ENCODE measurements around the gene ABI2. TPM values are rescaled to one million over a fixed set of nuclear protein-coding genes. Genes with fewer than 3 reads are reported as not detected.

The ABI2 gene
- total RNA-seq, 3 donors from 2014 or later (not counting 1 experiment from before 2014, with no cell fraction given), result 20.7 to 23.6 (median 21.0) TPM

DNA sequence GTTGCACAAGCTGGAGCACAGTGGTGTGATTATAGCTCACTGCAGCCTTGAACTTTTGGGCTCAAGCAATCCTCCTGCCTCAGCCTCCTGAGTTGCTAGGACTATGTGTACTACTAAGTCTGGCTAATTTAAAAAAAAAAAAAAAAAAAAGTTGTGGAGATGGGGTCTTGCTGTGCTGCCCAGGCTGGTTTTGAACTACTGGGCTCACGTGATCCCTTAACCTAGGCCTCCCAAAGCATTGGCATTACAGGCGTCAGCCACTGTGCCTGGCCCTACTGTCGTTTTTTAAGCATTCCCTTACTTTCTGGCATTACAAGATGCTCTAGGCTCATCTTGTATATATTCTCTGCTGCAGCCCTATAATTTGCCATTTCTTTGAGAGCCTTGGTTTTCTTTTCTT lies 118.6 kb downstream of the ABI2 start:
- TF ChIP-seq CTCF (IDR thresholded peaks at IDR 0.05), result no peak
- Histone ChIP-seq H3K9me3 (ENCODE audit: control insufficient read depth, insufficient read depth, low read length) (no peaks in the 10 kb centered on the region), H3K36me3 (ENCODE audit: control insufficient read depth, insufficient read depth, low read length) (no peaks in the 10 kb centered on the region), H3K27me3 (ENCODE audit: control insufficient read depth, insufficient read depth, low read length) (no peaks in the 10 kb centered on the region), H3K27ac (ENCODE audit: low read length) (no peak overlapping the region), H3K4me1 (ENCODE audit: control insufficient read depth, insufficient read depth, low read length) (no peaks in the 10 kb centered on the region), H3K4me3 (ENCODE audit: low read length) (no peak overlapping the region)
- Mint-ChIP-seq H3K9me3 (no peaks in the 10 kb centered on the region), H3K27me3 (ENCODE audit: low read depth in 2 of 2) (no peaks in the 10 kb centered on the region), H3K4me1 (no peaks in the 10 kb centered on the region), H3K36me3 (no peaks in the 10 kb centered on the region), H3K4me3 (no peak overlapping the region), H3K27ac (no peak overlapping the region)
- 91% methylated on average over 3 of the region's 3 CpGs for WGBS (ENCODE audit: insufficient coverage)
- DNase-seq (no peak), ATAC-seq (no peak)
- intact Hi-C loops (cut with micrococcal nuclease), result no loop called here

DNA sequence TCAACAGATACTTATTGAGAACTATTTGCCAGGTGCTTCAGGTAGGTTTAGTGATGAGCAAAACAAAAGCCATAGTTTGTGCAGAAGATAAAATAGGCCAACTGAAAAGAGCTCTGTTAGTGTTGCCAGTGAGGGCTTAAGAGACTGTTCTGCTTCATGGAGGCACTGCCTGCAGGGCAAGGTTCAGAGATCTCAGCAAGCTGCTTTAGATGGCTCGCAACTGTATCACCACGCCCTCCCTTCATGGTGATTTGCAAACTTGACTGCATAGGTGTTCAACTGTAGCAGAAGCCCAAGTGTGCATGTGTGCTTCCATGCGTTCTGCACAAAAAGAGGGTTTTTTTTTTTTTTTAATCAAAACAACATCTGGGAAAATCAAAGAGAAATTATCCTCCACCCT lies 122.4 kb downstream of the ABI2 start:
- intact Hi-C loops (cut with micrococcal nuclease), result loop anchor here (5.0 kb wide), 1 partner anchor 223 kb away; no protein-coding TSS in a partner anchor
- Histone ChIP-seq H3K4me1 (ENCODE audit: control insufficient read depth, insufficient read depth, low read length) (no peaks in the 10 kb centered on the region), H3K9me3 (ENCODE audit: control insufficient read depth, insufficient read depth, low read length) (no peaks in the 10 kb centered on the region), H3K27ac (ENCODE audit: low read length) (no peak overlapping the region), H3K36me3 (ENCODE audit: control insufficient read depth, insufficient read depth, low read length) (no peaks in the 10 kb centered on the region), H3K4me3 (ENCODE audit: low read length) (no peak overlapping the region), H3K27me3 (ENCODE audit: control insufficient read depth, insufficient read depth, low read length) (no peaks in the 10 kb centered on the region)
- no peak overlapping the region for H3K27ac Mint-ChIP-seq
- H3K27me3 Mint-ChIP-seq (ENCODE audit: low read depth in 2 of 2), result no peaks in the 10 kb centered on the region
- 98% methylated on average over 3 of the region's 3 CpGs for WGBS (ENCODE audit: insufficient coverage)
- no peaks in the 10 kb centered on the region for H3K9me3 Mint-ChIP-seq
- no peak overlapping the region for H3K4me3 Mint-ChIP-seq
- ATAC-seq (no peak), DNase-seq (no peak)
- H3K4me1 Mint-ChIP-seq, result no peaks in the 10 kb centered on the region
- no peaks in the 10 kb centered on the region for H3K36me3 Mint-ChIP-seq
- TF ChIP-seq CTCF (IDR thresholded peaks at IDR 0.05), result no peak

DNA sequence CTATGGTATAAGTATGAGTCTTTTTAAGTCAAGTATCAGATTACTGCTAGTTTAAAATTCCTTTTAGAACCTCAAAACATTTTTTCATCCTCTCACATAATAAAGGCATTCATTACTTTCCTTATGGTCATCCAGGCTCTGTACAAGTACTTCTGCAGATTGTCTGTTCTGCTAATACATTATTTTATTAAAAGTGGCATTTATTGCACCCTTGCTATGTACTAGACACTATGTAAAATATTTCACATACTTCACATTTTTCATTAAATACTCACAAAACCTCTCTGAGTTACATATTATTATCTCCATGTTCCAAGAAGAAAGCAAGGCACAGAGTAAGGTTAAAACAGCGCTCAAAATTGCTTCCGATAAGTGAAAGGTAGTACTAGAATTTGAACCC lies 122.8 kb downstream of the ABI2 start:
- no peaks in the 10 kb centered on the region for H3K27me3 Mint-ChIP-seq (ENCODE audit: low read depth in 2 of 2)
- no peak overlapping the region for H3K4me3 Mint-ChIP-seq
- 80% methylated on average over 1 of the region's 2 CpGs for WGBS (ENCODE audit: insufficient coverage)
- Histone ChIP-seq H3K4me3 (ENCODE audit: low read length) (no peak overlapping the region), H3K27ac (ENCODE audit: low read length) (no peak overlapping the region), H3K36me3 (ENCODE audit: control insufficient read depth, insufficient read depth, low read length) (no peaks in the 10 kb centered on the region), H3K9me3 (ENCODE audit: control insufficient read depth, insufficient read depth, low read length) (no peaks in the 10 kb centered on the region), H3K4me1 (ENCODE audit: control insufficient read depth, insufficient read depth, low read length) (no peaks in the 10 kb centered on the region), H3K27me3 (ENCODE audit: control insufficient read depth, insufficient read depth, low read length) (no peaks in the 10 kb centered on the region)
- no peaks in the 10 kb centered on the region for H3K9me3 Mint-ChIP-seq
- H3K27ac Mint-ChIP-seq, result no peak overlapping the region
- H3K36me3 Mint-ChIP-seq, result no peaks in the 10 kb centered on the region
- no peaks in the 10 kb centered on the region for H3K4me1 Mint-ChIP-seq
- ATAC-seq (no peak), DNase-seq (no peak)
- intact Hi-C loops (cut with micrococcal nuclease), result loop anchor here (5.0 kb wide), 1 partner anchor 224 kb away; no protein-coding TSS in a partner anchor
- TF ChIP-seq CTCF (IDR thresholded peaks at IDR 0.05), result no peak

DNA sequence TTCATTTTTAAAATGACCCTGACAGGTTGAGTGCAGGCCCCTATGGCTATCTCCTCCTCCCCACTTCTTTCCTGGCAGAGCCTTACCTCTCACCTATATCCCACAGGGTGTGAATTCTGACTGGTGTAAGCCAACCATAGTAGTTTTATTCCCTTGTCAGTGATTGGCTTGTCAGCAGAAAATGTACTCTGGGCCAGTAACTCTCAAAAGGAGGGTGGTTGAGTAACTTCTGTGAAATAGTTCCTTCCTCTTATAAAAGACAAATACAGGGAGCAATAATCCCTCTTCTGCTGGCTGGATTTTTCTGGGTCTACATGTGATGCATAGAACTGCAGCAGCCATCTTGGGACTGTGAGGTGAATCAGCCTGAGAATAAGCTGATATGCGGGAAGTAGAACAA lies 123.5 kb downstream of the ABI2 start:
- H3K36me3 Mint-ChIP-seq, result no peaks in the 10 kb centered on the region
- no peaks in the 10 kb centered on the region for H3K36me3 ChIP-seq (ENCODE audit: control insufficient read depth, insufficient read depth, low read length)
- H3K4me1 Mint-ChIP-seq, result no peaks in the 10 kb centered on the region
- H3K4me3 Mint-ChIP-seq, result no peak overlapping the region
- no peaks in the 10 kb centered on the region for H3K9me3 Mint-ChIP-seq
- intact Hi-C loops (cut with micrococcal nuclease), result loop anchor here (5.0 kb wide), 1 partner anchor 224 kb away; no protein-coding TSS in a partner anchor
- H3K9me3 ChIP-seq (ENCODE audit: control insufficient read depth, insufficient read depth, low read length), result no peaks in the 10 kb centered on the region
- WGBS (ENCODE audit: insufficient coverage), result no CpG with 5 or more reads among the region's 1 CpG
- H3K27me3 ChIP-seq (ENCODE audit: control insufficient read depth, insufficient read depth, low read length), result no peaks in the 10 kb centered on the region
- ATAC-seq (no peak), DNase-seq (no peak)
- no peak overlapping the region for H3K27ac Mint-ChIP-seq
- TF ChIP-seq CTCF (IDR thresholded peaks at IDR 0.05), result no peak
- no peak overlapping the region for H3K27ac ChIP-seq (ENCODE audit: low read length)
- H3K4me1 ChIP-seq (ENCODE audit: control insufficient read depth, insufficient read depth, low read length), result no peaks in the 10 kb centered on the region
- no peak overlapping the region for H3K4me3 ChIP-seq (ENCODE audit: low read length)
- H3K27me3 Mint-ChIP-seq (ENCODE audit: low read depth in 2 of 2), result no peaks in the 10 kb centered on the region

Measured in natural killer cell (primary cell).